Measurements from ENCODE around the gene TBC1D12. TPM values are rescaled to one million over a fixed set of nuclear protein-coding genes. Genes with fewer than 3 reads are reported as not detected.

TBC1D12 gene
- total and polyA plus RNA-seq, 4 donors = 4.1 to 20.4 (median 8.8) TPM

- H3K27me3 ChIP-seq (ENCODE audit: control insufficient read depth in 1 of 2, insufficient read depth in 2 of 2, low read length in 1 of 2) = no peaks in the 10 kb centered on the region
- no peaks in the 10 kb centered on the region for H3K9me3 ChIP-seq (ENCODE audit: control insufficient read depth, low read length)
- ATAC-seq (ENCODE audit: low FRiP score) (no peak), DNase-seq (no peak)
- H3K4me3 ChIP-seq (ENCODE audit: low read length in 2 of 2) = no peak overlapping the region
- H3K27ac ChIP-seq (ENCODE audit: low read depth in 1 of 2, low read length in 2 of 2) = no peak overlapping the region
- WGBS, 2 donors = 97 to 100% methylated on average over 1 of the region's 1 CpG
- intact Hi-C loops (cut with DNase I) = no loop called here
- H3K4me1 ChIP-seq (ENCODE audit: control insufficient read depth in 1 of 2, insufficient read depth in 2 of 2, low read length in 2 of 2) = no peaks in the 10 kb centered on the region
- H3K36me3 ChIP-seq (ENCODE audit: control insufficient read depth in 1 of 2, insufficient read depth in 2 of 2, low read length in 1 of 2) = no peaks in the 10 kb centered on the region
Measured at GRCh38 chr10:94451883-94452519, 49.7 kb downstream of the TBC1D12 start.

GRCh38 chr10:94456942-94457341 lies 54.6 kb downstream of the TBC1D12 start:
- H3K36me3 ChIP-seq (ENCODE audit: control insufficient read depth in 1 of 2, insufficient read depth in 2 of 2, low read length in 1 of 2) = peaks cover 0 to 4% of the 10 kb centered on the region in 2 donors
- H3K9me3 ChIP-seq (ENCODE audit: control insufficient read depth, low read length) = no peaks in the 10 kb centered on the region
- H3K4me1 ChIP-seq (ENCODE audit: control insufficient read depth in 1 of 2, insufficient read depth in 2 of 2, low read length in 2 of 2) = no peaks in the 10 kb centered on the region
- no peak for ATAC-seq (ENCODE audit: low FRiP score)
- no peaks in the 10 kb centered on the region for H3K27me3 ChIP-seq (ENCODE audit: control insufficient read depth in 1 of 2, insufficient read depth in 2 of 2, low read length in 1 of 2)
- intact Hi-C loops (cut with DNase I) = no loop called here
- no peak overlapping the region for H3K27ac ChIP-seq (ENCODE audit: low read depth in 1 of 2, low read length in 2 of 2)
- no peak for DNase-seq
- WGBS, 2 donors = 95 to 98% methylated on average over 2 of the region's 2 CpGs
- no peak overlapping the region for H3K4me3 ChIP-seq (ENCODE audit: low read length in 2 of 2)

- Histone ChIP-seq H3K27me3 (ENCODE audit: control insufficient read depth in 1 of 2, insufficient read depth in 2 of 2, low read length in 1 of 2) (no peaks in the 10 kb centered on the region), H3K4me3 (ENCODE audit: low read length in 2 of 2) (no peak overlapping the region), H3K4me1 (ENCODE audit: control insufficient read depth in 1 of 2, insufficient read depth in 2 of 2, low read length in 2 of 2) (no peaks in the 10 kb centered on the region), H3K27ac (ENCODE audit: low read depth in 1 of 2, low read length in 2 of 2) (no peak overlapping the region), H3K36me3 (ENCODE audit: control insufficient read depth in 1 of 2, insufficient read depth in 2 of 2, low read length in 1 of 2) (peaks cover 0 to 4% of the 10 kb centered on the region in 2 donors), H3K9me3 (ENCODE audit: control insufficient read depth, low read length) (peaks cover 2% of the 10 kb centered on the region)
- DNase-seq (no peak), ATAC-seq (ENCODE audit: low FRiP score) (no peak)
- intact Hi-C loops (cut with DNase I) = no loop called here
- whole genome bisulfite sequencing, 2 donors = 96 to 97% methylated on average over 25 of the region's 25 CpGs
Measured at GRCh38 chr10:94459385-94459784, 57.0 kb downstream of the TBC1D12 start.

GRCh38 chr10:94461503-94461902 lies 59.2 kb downstream of the TBC1D12 start:
- no peak for ATAC-seq (ENCODE audit: low FRiP score)
- peaks cover 2% of the 10 kb centered on the region for H3K9me3 ChIP-seq (ENCODE audit: control insufficient read depth, low read length)
- intact Hi-C loops (cut with DNase I) = no loop called here

GRCh38 chr10:94462130-94462529 lies 59.8 kb downstream of the TBC1D12 start:
- H3K27ac ChIP-seq (ENCODE audit: low read depth in 1 of 2, low read length in 2 of 2) = no peak overlapping the region
- intact Hi-C loops (cut with DNase I) = no loop called here
- no peaks in the 10 kb centered on the region for H3K4me1 ChIP-seq (ENCODE audit: control insufficient read depth in 1 of 2, insufficient read depth in 2 of 2, low read length in 2 of 2)
- peaks cover 0 to 4% of the 10 kb centered on the region in 2 donors for H3K36me3 ChIP-seq (ENCODE audit: control insufficient read depth in 1 of 2, insufficient read depth in 2 of 2, low read length in 1 of 2)
- peaks cover 2% of the 10 kb centered on the region for H3K9me3 ChIP-seq (ENCODE audit: control insufficient read depth, low read length)
- DNase-seq (no peak), ATAC-seq (ENCODE audit: low FRiP score) (no peak)
- H3K27me3 ChIP-seq (ENCODE audit: control insufficient read depth in 1 of 2, insufficient read depth in 2 of 2, low read length in 1 of 2) = no peaks in the 10 kb centered on the region
- no peak overlapping the region for H3K4me3 ChIP-seq (ENCODE audit: low read length in 2 of 2)

More at GRCh38 chr10:94461503-94461902, 59.2 kb downstream of the TBC1D12 start:
- Histone ChIP-seq H3K36me3 (ENCODE audit: control insufficient read depth in 1 of 2, insufficient read depth in 2 of 2, low read length in 1 of 2) (peaks cover 0 to 4% of the 10 kb centered on the region in 2 donors), H3K4me1 (ENCODE audit: control insufficient read depth in 1 of 2, insufficient read depth in 2 of 2, low read length in 2 of 2) (no peaks in the 10 kb centered on the region), H3K4me3 (ENCODE audit: low read length in 2 of 2) (no peak overlapping the region), H3K27me3 (ENCODE audit: control insufficient read depth in 1 of 2, insufficient read depth in 2 of 2, low read length in 1 of 2) (no peaks in the 10 kb centered on the region), H3K27ac (ENCODE audit: low read depth in 1 of 2, low read length in 2 of 2) (no peak overlapping the region)
- DNase-seq = no peak
- 97 to 100% methylated on average over 1 of the region's 1 CpG for WGBS, 2 donors

GRCh38 chr10:94465684-94466083 lies 63.3 kb downstream of the TBC1D12 start:
- no peak for ATAC-seq (ENCODE audit: low FRiP score)
- H3K27me3 ChIP-seq (ENCODE audit: control insufficient read depth in 1 of 2, insufficient read depth in 2 of 2, low read length in 1 of 2) = no peaks in the 10 kb centered on the region
- H3K36me3 ChIP-seq (ENCODE audit: control insufficient read depth in 1 of 2, insufficient read depth in 2 of 2, low read length in 1 of 2) = no peaks in the 10 kb centered on the region
- no peaks in the 10 kb centered on the region for H3K4me1 ChIP-seq (ENCODE audit: control insufficient read depth in 1 of 2, insufficient read depth in 2 of 2, low read length in 2 of 2)
- H3K9me3 ChIP-seq (ENCODE audit: control insufficient read depth, low read length) = peaks cover 2% of the 10 kb centered on the region
- H3K27ac ChIP-seq (ENCODE audit: low read depth in 1 of 2, low read length in 2 of 2) = no peak overlapping the region
- DNase-seq = no peak
- no peak overlapping the region for H3K4me3 ChIP-seq (ENCODE audit: low read length in 2 of 2)
- WGBS, 2 donors = 91 to 92% methylated on average over 15 of the region's 15 CpGs
- intact Hi-C loops (cut with DNase I) = no loop called here

- Histone ChIP-seq H3K27ac (ENCODE audit: low read depth in 1 of 2, low read length in 2 of 2) (no peak overlapping the region), H3K36me3 (ENCODE audit: control insufficient read depth in 1 of 2, insufficient read depth in 2 of 2, low read length in 1 of 2) (no peaks in the 10 kb centered on the region), H3K27me3 (ENCODE audit: control insufficient read depth in 1 of 2, insufficient read depth in 2 of 2, low read length in 1 of 2) (no peaks in the 10 kb centered on the region), H3K4me1 (ENCODE audit: control insufficient read depth in 1 of 2, insufficient read depth in 2 of 2, low read length in 2 of 2) (no peaks in the 10 kb centered on the region), H3K4me3 (ENCODE audit: low read length in 2 of 2) (no peak overlapping the region), H3K9me3 (ENCODE audit: control insufficient read depth, low read length) (no peaks in the 10 kb centered on the region)
- intact Hi-C loops (cut with DNase I) = no loop called here
- ATAC-seq (ENCODE audit: low FRiP score) (no peak), DNase-seq (no peak)
Measured at GRCh38 chr10:94481410-94481809, 79.1 kb downstream of the TBC1D12 start.

- Histone ChIP-seq H3K9me3 (ENCODE audit: control insufficient read depth, low read length) (no peaks in the 10 kb centered on the region), H3K36me3 (ENCODE audit: control insufficient read depth in 1 of 2, insufficient read depth in 2 of 2, low read length in 1 of 2) (no peaks in the 10 kb centered on the region), H3K4me3 (ENCODE audit: low read length in 2 of 2) (no peak overlapping the region), H3K4me1 (ENCODE audit: control insufficient read depth in 1 of 2, insufficient read depth in 2 of 2, low read length in 2 of 2) (no peaks in the 10 kb centered on the region), H3K27me3 (ENCODE audit: control insufficient read depth in 1 of 2, insufficient read depth in 2 of 2, low read length in 1 of 2) (no peaks in the 10 kb centered on the region), H3K27ac (ENCODE audit: low read depth in 1 of 2, low read length in 2 of 2) (no peak overlapping the region)
- no peak for ATAC-seq (ENCODE audit: low FRiP score)
- WGBS, 2 donors = 99 to 100% methylated on average over 4 of the region's 4 CpGs
- intact Hi-C loops (cut with DNase I) = no loop called here
- DNase-seq = no peak
Measured at GRCh38 chr10:94483970-94484369, 81.6 kb downstream of the TBC1D12 start.

- no peak for ATAC-seq (ENCODE audit: low FRiP score)
- no peak for DNase-seq
- 94% methylated on average over 1 of the region's 1 CpG for WGBS, 2 donors
- intact Hi-C loops (cut with DNase I) = no loop called here
- Histone ChIP-seq H3K27ac (ENCODE audit: low read depth in 1 of 2, low read length in 2 of 2) (no peak overlapping the region), H3K4me3 (ENCODE audit: low read length in 2 of 2) (no peak overlapping the region), H3K36me3 (ENCODE audit: control insufficient read depth in 1 of 2, insufficient read depth in 2 of 2, low read length in 1 of 2) (no peaks in the 10 kb centered on the region), H3K27me3 (ENCODE audit: control insufficient read depth in 1 of 2, insufficient read depth in 2 of 2, low read length in 1 of 2) (no peaks in the 10 kb centered on the region), H3K9me3 (ENCODE audit: control insufficient read depth, low read length) (no peaks in the 10 kb centered on the region), H3K4me1 (ENCODE audit: control insufficient read depth in 1 of 2, insufficient read depth in 2 of 2, low read length in 2 of 2) (no peaks in the 10 kb centered on the region)
Measured at GRCh38 chr10:94485094-94485493, 82.8 kb downstream of the TBC1D12 start.

Data from aorta (tissue), 5 donors.